Type B pancreatic cell (in vitro differentiated cells): Measurements from ENCODE around the gene BACH2. TPM values are rescaled to one million over a fixed set of nuclear protein-coding genes. Genes with fewer than 3 reads are reported as not detected.

Experiments used
- microRNA-seq: library from miRNA; unstranded; fragments of <30 nt; microRNA quantifications from one replicate; pipeline ENCODE4, GENCODE V29; 2020
- total RNA-seq: library from RNA; stranded (reverse); gene quantifications from 2 replicates; pipeline ENCODE4 v1.2.1, GENCODE V29; 2021; ENCODE audit warnings: low replicate concordance

Gene BACH2
- total RNA-seq, 1 donor from 2014 or later: 33.5 TPM

Small RNA genes lying within 50 kb of the gene (microRNA-seq; reads per million reads assigned to microRNA genes)
- not detected for gene MIR4464
